B cell (primary cell): Measurements from ENCODE around the gene NUDT3.

Source experiments
- CTCF ChIP-seq: fragments of 200-600 bp; IDR thresholded peaks from one replicate; pipeline ENCODE4 v1.8.0; 2022; ENCODE audit warnings: antibody characterized with exemption, mild to moderate bottlenecking
- EZH2 ChIP-seq: IDR thresholded peaks from 2 replicates; pipeline ENCODE4 v1.6.1; 2012; ENCODE audit warnings: borderline replicate concordance, low read depth, mild to moderate bottlenecking, moderate library complexity, low read length; ENCODE audit not compliant: insufficient read depth, poor library complexity, severe bottlenecking

GRCh38 chr6:34322732-34323131 lies 69.7 kb downstream of the NUDT3 start:
- TF ChIP-seq EZH2 (no peak), CTCF (no peak)
